ENCODE results near the gene GMDS. TPM values are rescaled to one million over a fixed set of nuclear protein-coding genes. Genes with fewer than 3 reads are reported as not detected.

GMDS gene
- total RNA-seq, 4 donors from 2014 or later, result 8.7 to 23.1 (median 18.4) TPM

DNA sequence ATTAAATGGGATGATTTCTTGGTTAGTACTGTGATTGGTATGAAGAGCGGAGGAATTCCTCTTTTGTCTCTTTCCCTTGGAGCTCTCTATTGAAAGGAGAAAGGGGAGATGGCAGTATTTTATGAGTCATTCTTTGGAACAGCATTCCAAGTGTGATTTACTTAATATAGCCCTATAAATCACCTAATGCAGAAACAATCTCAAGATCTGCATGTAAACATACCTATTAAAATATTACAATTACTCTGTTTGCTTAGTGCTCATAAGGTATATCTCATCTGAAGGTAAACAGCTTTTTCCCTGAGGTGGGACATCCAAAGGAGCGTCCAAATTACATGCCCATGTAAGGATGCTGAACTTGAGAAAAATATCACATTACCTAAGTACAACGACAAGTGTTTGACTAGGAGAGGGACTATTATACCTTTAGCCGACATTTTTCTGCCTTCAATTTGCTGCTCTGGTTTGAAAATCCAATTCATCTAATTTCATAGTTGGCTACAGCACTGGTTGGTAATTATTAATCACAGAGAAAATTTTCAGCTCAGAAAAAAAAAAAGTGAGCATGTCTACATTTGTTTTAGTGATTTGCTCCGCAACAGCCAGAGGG, 406.7 kb downstream of the GMDS start:
- intact Hi-C loops (cut with DNase I; ENCODE audit: low total_unique reads), result no loop called here
- no peak for TF ChIP-seq POLR2A (IDR thresholded peaks at IDR 0.05)
- TF ChIP-seq, protein P1, sequence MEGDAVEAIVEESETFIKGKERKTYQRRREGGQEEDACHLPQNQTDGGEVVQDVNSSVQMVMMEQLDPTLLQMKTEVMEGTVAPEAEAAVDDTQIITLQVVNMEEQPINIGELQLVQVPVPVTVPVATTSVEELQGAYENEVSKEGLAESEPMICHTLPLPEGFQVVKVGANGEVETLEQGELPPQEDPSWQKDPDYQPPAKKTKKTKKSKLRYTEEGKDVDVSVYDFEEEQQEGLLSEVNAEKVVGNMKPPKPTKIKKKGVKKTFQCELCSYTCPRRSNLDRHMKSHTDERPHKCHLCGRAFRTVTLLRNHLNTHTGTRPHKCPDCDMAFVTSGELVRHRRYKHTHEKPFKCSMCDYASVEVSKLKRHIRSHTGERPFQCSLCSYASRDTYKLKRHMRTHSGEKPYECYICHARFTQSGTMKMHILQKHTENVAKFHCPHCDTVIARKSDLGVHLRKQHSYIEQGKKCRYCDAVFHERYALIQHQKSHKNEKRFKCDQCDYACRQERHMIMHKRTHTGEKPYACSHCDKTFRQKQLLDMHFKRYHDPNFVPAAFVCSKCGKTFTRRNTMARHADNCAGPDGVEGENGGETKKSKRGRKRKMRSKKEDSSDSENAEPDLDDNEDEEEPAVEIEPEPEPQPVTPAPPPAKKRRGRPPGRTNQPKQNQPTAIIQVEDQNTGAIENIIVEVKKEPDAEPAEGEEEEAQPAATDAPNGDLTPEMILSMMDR (IDR thresholded peaks at IDR 0.05), result no peak
- WGBS, 2 donors, result 57 to 62% methylated on average over 5 of the region's 5 CpGs
- DNase-seq (ENCODE audit: low spot score in 2 of 2), result no peak
- H3K4me3 ChIP-seq (ENCODE audit: low read depth, poor library complexity, severe bottlenecking), result no peak overlapping the region

DNA sequence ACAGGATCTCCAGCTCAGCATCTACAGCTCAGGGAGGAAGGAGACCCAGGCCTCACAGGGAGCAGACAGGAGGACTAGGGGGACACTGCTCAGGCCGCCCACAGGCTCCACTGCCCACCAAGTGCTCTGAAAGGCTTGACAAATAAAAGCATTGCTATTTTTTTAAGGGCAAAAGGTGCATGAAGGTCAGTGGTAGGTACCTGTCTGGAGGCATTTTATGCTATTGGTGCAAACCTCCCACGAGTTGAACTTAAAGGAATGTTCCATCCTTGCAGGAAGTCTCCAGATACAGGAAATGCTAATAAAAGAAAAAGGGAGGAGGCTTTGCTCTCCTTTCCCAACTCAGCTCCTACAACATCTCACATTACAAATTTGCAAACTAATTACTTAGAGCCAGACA, 407.6 kb downstream of the GMDS start:
- TF ChIP-seq, protein P1 (IDR thresholded peaks at IDR 0.05), result no peak
- no peak for TF ChIP-seq POLR2A (IDR thresholded peaks at IDR 0.05)
- no peak overlapping the region for H3K4me3 ChIP-seq (ENCODE audit: low read depth, poor library complexity, severe bottlenecking)
- 61 to 64% methylated on average over 2 of the region's 2 CpGs for WGBS, 2 donors
- DNase-seq (ENCODE audit: low spot score in 2 of 2), result no peak
- intact Hi-C loops (cut with DNase I; ENCODE audit: low total_unique reads), result no loop called here

DNA sequence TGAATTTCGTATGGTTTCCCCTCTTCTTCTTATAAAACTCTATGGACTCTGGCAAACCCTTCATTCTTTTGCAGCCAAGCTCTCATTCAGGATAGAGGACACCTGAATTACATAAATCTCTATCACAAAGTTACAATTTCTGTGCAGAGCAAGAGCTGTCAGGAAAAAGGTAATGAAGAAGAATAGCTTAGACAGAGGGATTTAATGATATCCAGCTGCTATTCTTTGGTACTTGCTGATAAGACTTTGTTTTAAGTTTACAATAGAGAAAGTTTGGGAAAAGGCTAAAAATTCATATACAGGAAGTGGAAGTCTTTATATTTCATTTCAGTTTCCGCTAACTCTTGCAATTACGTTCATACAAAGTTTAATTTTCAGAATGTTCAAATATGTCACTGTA, 408.7 kb downstream of the GMDS start:
- no peak for DNase-seq (ENCODE audit: low spot score in 2 of 2)
- no peak overlapping the region for H3K4me3 ChIP-seq (ENCODE audit: low read depth, poor library complexity, severe bottlenecking)
- TF ChIP-seq POLR2A (IDR thresholded peaks at IDR 0.05), result no peak
- TF ChIP-seq, protein P1 (IDR thresholded peaks at IDR 0.05), result no peak
- WGBS, 2 donors, result 92 to 94% methylated on average over 3 of the region's 3 CpGs
- intact Hi-C loops (cut with DNase I; ENCODE audit: low total_unique reads), result no loop called here

DNA sequence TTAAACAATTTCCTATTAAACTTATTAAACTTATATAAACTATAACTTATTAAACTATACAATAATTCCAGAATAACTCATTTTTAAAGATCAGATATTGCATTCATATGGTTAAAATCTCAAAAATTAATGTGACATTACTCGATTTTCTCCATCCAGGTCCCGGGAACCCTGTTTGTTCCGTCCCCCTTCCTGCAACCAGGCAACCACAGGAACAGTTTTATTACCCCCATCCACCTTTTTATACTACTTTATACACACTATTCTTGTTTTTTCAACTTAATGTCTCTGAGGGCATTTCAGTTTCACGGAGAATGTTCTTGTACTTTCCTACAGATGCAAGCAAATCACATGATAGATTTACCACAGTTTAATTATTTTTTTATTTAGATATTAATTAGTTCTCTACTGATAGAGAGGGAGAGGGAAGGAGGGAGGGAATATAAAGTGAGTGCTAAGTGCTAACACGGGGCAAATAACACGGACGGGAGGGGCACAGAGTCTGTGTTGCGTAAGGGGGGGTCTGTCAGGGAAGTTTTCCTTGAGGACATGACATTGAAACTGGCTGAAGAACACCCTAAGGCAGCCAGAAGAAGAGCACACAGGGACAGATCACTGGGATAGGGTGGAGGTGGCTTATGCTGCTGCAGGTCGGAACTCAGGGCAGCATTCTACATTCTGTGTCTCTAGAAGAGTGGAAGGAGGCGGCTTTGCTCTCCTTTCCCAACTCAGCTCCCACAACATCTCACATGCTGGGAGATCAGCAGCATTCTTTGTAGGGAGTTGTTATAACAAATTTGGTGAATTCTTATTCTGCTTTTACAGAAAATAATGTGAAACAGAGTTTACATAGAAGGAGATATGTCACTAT, 410.5 kb downstream of the GMDS start:
- 89 to 91% methylated on average over 10 of the region's 10 CpGs for WGBS, 2 donors
- intact Hi-C loops (cut with DNase I; ENCODE audit: low total_unique reads), result no loop called here
- TF ChIP-seq POLR2A (IDR thresholded peaks at IDR 0.05), result no peak
- TF ChIP-seq, protein P1 (IDR thresholded peaks at IDR 0.05), result no peak
- DNase-seq (ENCODE audit: low spot score in 2 of 2), result no peak
- no peak overlapping the region for H3K4me3 ChIP-seq (ENCODE audit: low read depth, poor library complexity, severe bottlenecking)

DNA sequence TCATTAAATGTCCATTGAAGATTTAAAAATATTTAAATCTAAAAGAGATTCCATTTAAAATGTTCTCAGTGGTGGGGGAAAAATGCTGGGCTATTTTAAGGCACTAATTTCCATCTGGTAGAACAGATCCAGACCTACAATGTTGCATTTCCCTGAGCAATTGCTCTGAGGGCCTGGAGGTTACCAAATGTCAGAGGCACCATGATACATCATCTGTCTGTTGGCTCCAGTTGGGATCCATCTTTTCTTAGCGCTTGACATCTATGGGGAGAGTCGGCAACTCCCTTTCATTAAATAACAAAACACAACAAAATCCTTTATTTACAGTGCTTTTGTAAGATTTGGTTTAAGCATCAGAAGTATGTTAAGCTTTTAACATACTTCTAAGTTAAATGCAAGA, 411.2 kb downstream of the GMDS start:
- TF ChIP-seq, protein P1 (IDR thresholded peaks at IDR 0.05), result no peak
- no peak for TF ChIP-seq POLR2A (IDR thresholded peaks at IDR 0.05)
- intact Hi-C loops (cut with DNase I; ENCODE audit: low total_unique reads), result no loop called here
- no peak for DNase-seq (ENCODE audit: low spot score in 2 of 2)
- 84 to 94% methylated on average over 2 of the region's 2 CpGs for WGBS, 2 donors
- no peak overlapping the region for H3K4me3 ChIP-seq (ENCODE audit: low read depth, poor library complexity, severe bottlenecking)
